ENCODE measurements around the gene GLT1D1. TPM values are rescaled to one million over a fixed set of nuclear protein-coding genes. Genes with fewer than 3 reads are reported as not detected.

GLT1D1 gene
- total and polyA plus RNA-seq, 2 of the 8 experiments (the other 6 are each of a cell fraction or from before 2014, with no cell fraction given), result 1.5 to 3.6 TPM

- Histone ChIP-seq H3K4ac (replicated peaks; ENCODE audit: insufficient read length, low read depth, low read length) (no peak overlapping the region), H3K9ac (replicated peaks in 1 of 4; ENCODE audit: extremely low read depth in 1 of 4, low read depth in 3 of 4, low read length in 3 of 4) (no peak overlapping the region), H2BK12ac (ENCODE audit: low read depth, low read length) (no peak overlapping the region), H3K23me2 (ENCODE audit: low read depth, low read length) (peaks cover 10% of the 10 kb centered on the region; the same call in 1 of the 2 replicates), H3K27ac (ENCODE audit: low read depth, low read length) (no peak overlapping the region), H3K18ac (ENCODE audit: extremely low read depth, low read length) (no peak overlapping the region), H2BK20ac (ENCODE audit: low read length) (0 out of 2 replicates have a peak overlapping the region, but pooled peaks have one; percentile 72), H2BK15ac (ENCODE audit: low read length) (no peak overlapping the region), H3K79me2 (ENCODE audit: control insufficient read depth in 1 of 2, insufficient read depth in 2 of 2, low read length in 2 of 2) (no peaks in the 10 kb centered on the region), H2BK5ac (ENCODE audit: low read depth, low read length) (no peak overlapping the region), H3K23ac (ENCODE audit: insufficient read length) (no peak overlapping the region), H3K36me3 (ENCODE audit: control insufficient read depth in 2 of 4, insufficient read depth in 4 of 4, low read length in 3 of 4) (no peaks in the 10 kb centered on the region), H2AK5ac (ENCODE audit: low read depth, low read length) (no peak overlapping the region), H4K5ac (ENCODE audit: insufficient read length, low read depth, low read length) (no peak overlapping the region), H2AFZ (ENCODE audit: low read length) (no peak overlapping the region), H2BK120ac (replicated peaks; ENCODE audit: low read depth, low read length) (no peak overlapping the region), H3K27me3 (replicated peaks in 1 of 4; ENCODE audit: control insufficient read depth in 3 of 4, extremely low read depth in 1 of 4, insufficient read depth in 3 of 4, low read length in 3 of 4) (peaks cover 0 to 22% (median 15%) of the 10 kb centered on the region in 4 experiments; a peak in 6 of 7 replicates), H4K91ac (replicated peaks; ENCODE audit: insufficient read length, low read length) (no peak overlapping the region), H3K14ac (ENCODE audit: insufficient read length) (no peak overlapping the region), H3K4me1 (replicated peaks in 1 of 4; ENCODE audit: control insufficient read depth in 3 of 4, insufficient read depth in 4 of 4, low read length in 3 of 4) (peaks cover 0 to 6% (median 1%) of the 10 kb centered on the region in 4 experiments; a peak in 1 of 7 replicates), H3K4me2 (ENCODE audit: insufficient read depth in 1 of 2, low read depth in 2 of 2, low read length in 2 of 2) (no peak overlapping the region), H3K56ac (replicated peaks; ENCODE audit: insufficient read length, low read depth, low read length) (no peak overlapping the region), H3K4me3 (ENCODE audit: extremely low read depth in 1 of 4, insufficient read depth in 2 of 4, low read depth in 3 of 4, low read length in 4 of 4) (no peak overlapping the region), H3K9me3 (ENCODE audit: insufficient read depth in 2 of 2, low read depth in 1 of 2, low read length in 1 of 2) (no peaks in the 10 kb centered on the region), H3K79me1 (ENCODE audit: low read depth, low read length) (no peaks in the 10 kb centered on the region), H4K20me1 (replicated peaks in 1 of 2; ENCODE audit: control insufficient read depth in 1 of 2, insufficient read depth in 2 of 2, low read length in 2 of 2) (peaks cover 0 to 3% of the 10 kb centered on the region in 2 experiments), H4K8ac (ENCODE audit: extremely low read depth, insufficient read depth, low read length) (no peak overlapping the region)
- ChIA-PET POLR2A (ENCODE audit: partially characterized antibody) (interaction anchor here (1.5 kb wide), 1 partner anchor 33 kb away, joined by 3 read pairs; the partner anchor contains the start of gene SLC15A4), CTCF (ENCODE audit: partially characterized antibody) (interaction anchor here (0.8 to 1.5 kb wide), 3 partner anchors 12 to 81 kb away, joined by 3 to 4 read pairs (median 3); no protein-coding TSS in a partner anchor)
- 80% methylated on average over 9 of the region's 9 CpGs; no CpG with 5 or more reads in 1 of the 2 experiments for WGBS, 2 experiments (ENCODE audit: extremely low coverage in 1 of 2, insufficient coverage in 1 of 2, insufficient read length in 1 of 2, insufficient replicate concordance in 2 of 2, low coverage in 1 of 2, low lambda C conversion rate in 2 of 2, missing lambda C conversion rate in 1 of 2)
- FAIRE-seq (no peak), DNase-seq (ENCODE audit: low read depth in 1 of 2, low spot score in 2 of 2) (no peak)
- TF ChIP-seq TBP (IDR thresholded peaks at IDR 0.05; ENCODE audit: low read depth, low read length), result no peak
- no peak for TF ChIP-seq NANOG (IDR thresholded peaks at IDR 0.05; ENCODE audit: insufficient read depth, low read depth, low read length, poor library complexity, severe bottlenecking)
- TF ChIP-seq CHD2 (IDR thresholded peaks at IDR 0.05; ENCODE audit: low read length), result no peak
- TF ChIP-seq MAFK (IDR thresholded peaks at IDR 0.05; ENCODE audit: low read depth, low read length), result no peak
- TF ChIP-seq RBBP5 (IDR thresholded peaks at IDR 0.05; ENCODE audit: borderline replicate concordance, low read depth, low read length), result no peak
- TF ChIP-seq MAX (IDR thresholded peaks at IDR 0.05), result no peak
- no peak for TF ChIP-seq GTF2F1 (IDR thresholded peaks at IDR 0.05; ENCODE audit: borderline replicate concordance, low read depth, low read length)
- TF ChIP-seq BCL11A (IDR thresholded peaks at IDR 0.05; ENCODE audit: low read depth in 2 of 2, low read length in 2 of 2), result no peak
- no peak for TF ChIP-seq ATF2 (IDR thresholded peaks at IDR 0.05; ENCODE audit: low read length)
These were observed 4.0 kb downstream of the GLT1D1 start for GRCh38 chr12:128857133-128857763.

Measured in H1 (cell line).